Stimulated activated CD8-positive, alpha-beta memory T cell treated with anti-CD3 and anti-CD28 coated beads, Interleukin-15, amount 100 ng/mL, for 24 hours (primary cell): ENCODE data around the gene KRT38.
"Not testable (repeated sequence)": the region's sequence is repeated elsewhere in the genome, so short reads cannot be mapped to it uniquely, and the experiment has no call there.

Experiments used
- DNase-seq: peaks from one replicate; pipeline ENCODE4 v3.0.0-alpha.2; 2020; ENCODE audit warnings: low read depth

Gene KRT38

GRCh38 chr17:41395044-41395443 lies 45.7 kb downstream of the KRT38 start:
- not testable (repeated sequence) for DNase-seq

- no peak for DNase-seq
Measured at GRCh38 chr17:41394254-41394996, 46.4 kb downstream of the KRT38 start.

GRCh38 chr17:41393826-41394225 lies 47.0 kb downstream of the KRT38 start:
- no peak for DNase-seq

GRCh38 chr17:41393294-41393693 lies 47.5 kb downstream of the KRT38 start:
- no peak for DNase-seq

- DNase-seq: no peak
Measured at GRCh38 chr17:41392278-41392677, 48.5 kb downstream of the KRT38 start.

- DNase-seq: no peak
Measured at GRCh38 chr17:41391535-41391934, 49.2 kb downstream of the KRT38 start.

GRCh38 chr17:41390411-41390938 lies 50.3 kb downstream of the KRT38 start:
- DNase-seq: no peak

GRCh38 chr17:41387670-41388069 lies 53.1 kb downstream of the KRT38 start:
- DNase-seq: no peak

- DNase-seq: no peak
Measured at GRCh38 chr17:41386227-41386626, 54.6 kb downstream of the KRT38 start.
